H1 (cell line): Measurements from ENCODE around the gene CDH11. TPM values are rescaled to one million over a fixed set of nuclear protein-coding genes. Genes with fewer than 3 reads are reported as not detected.

Experiments
- CTCF ChIA-PET: fragments of 300-600 bp; sonication (Branson Sonifier 250); formaldehyde crosslinking; loops from one replicate; lab custom pipeline; 2021; ENCODE audit not compliant: partially characterized antibody; lab: Charles Lee
- POLR2A ChIA-PET: fragments of 300-600 bp; sonication (Branson Sonifier 250); formaldehyde crosslinking; loops from one replicate; lab custom pipeline; 2021; ENCODE audit warnings: inconsistent platforms; ENCODE audit not compliant: partially characterized antibody; lab: Charles Lee
- DNase-seq, 2 experiments: peaks; one replicate each; pipeline versions ENCODE4 v3.0.0 to v3.0.0-alpha.2; 2010 to 2022; ENCODE audit warnings: low spot score in 2 of 2, low read depth in 1 of 2, mixed read lengths in 1 of 2
- FAIRE-seq: peaks from 2 replicates; lab custom pipeline; 2011; peaks lifted over from hg19 to GRCh38; lab: Jason Lieb, UNC
- H2AFZ ChIP-seq: 2 replicates; pipeline ENCODE4 v1.8.1; 2012; ENCODE audit warnings: low read length, inconsistent platforms
- H2AK5ac ChIP-seq: 2 replicates; pipeline ENCODE4 v1.6.1; 2013; ENCODE audit warnings: low read depth, low read length
- H2BK120ac ChIP-seq: replicated peaks from 2 replicates; pipeline ENCODE3; 2013; ENCODE audit warnings: low read depth, low read length, inconsistent platforms
- H2BK12ac ChIP-seq: 2 replicates; pipeline ENCODE4 v1.6.1; 2013; ENCODE audit warnings: low read depth, low read length
- H2BK15ac ChIP-seq: 2 replicates; pipeline ENCODE4 v1.6.1; 2013; ENCODE audit warnings: low read length
- H2BK20ac ChIP-seq: 2 replicates; pipeline ENCODE4 v1.6.1; 2013; ENCODE audit warnings: low read length
- H2BK5ac ChIP-seq: 2 replicates; pipeline ENCODE4 v1.6.1; 2013; ENCODE audit warnings: low read depth, low read length
- H3K14ac ChIP-seq: 2 replicates; pipeline ENCODE4 v1.6.1; 2013; ENCODE audit warnings: inconsistent platforms; ENCODE audit not compliant: insufficient read length
- H3K18ac ChIP-seq: 2 replicates; pipeline ENCODE4 v1.6.1; 2013; ENCODE audit warnings: low read length; ENCODE audit errors: extremely low read depth
- H3K23ac ChIP-seq: 2 replicates; pipeline ENCODE4 v1.6.1; 2013; ENCODE audit warnings: inconsistent platforms; ENCODE audit not compliant: insufficient read length
- H3K23me2 ChIP-seq: 2 replicates; pipeline ENCODE4 v1.6.1; 2013; ENCODE audit warnings: low read depth, low read length
- H3K27ac ChIP-seq: 2 replicates; pipeline ENCODE4 v1.6.1; 2011; ENCODE audit warnings: low read depth, low read length, inconsistent platforms
- H3K27me3 ChIP-seq, 4 experiments: replicated peaks in 1 of 4; 1 replicate in 1 of 4; 2 replicates in 3 of 4; pipeline versions ENCODE4 v1.6.1 to v1.8.1; 2011 to 2013; ENCODE audit warnings: low read length in 3 of 4, mild to moderate bottlenecking in 3 of 4, inconsistent platforms in 2 of 4, mixed read lengths in 2 of 4, moderate library complexity in 1 of 4; ENCODE audit not compliant: control insufficient read depth in 3 of 4, insufficient read depth in 3 of 4; ENCODE audit errors: extremely low read depth in 1 of 4
- H3K36me3 ChIP-seq, 4 experiments: 2 replicates each; pipeline versions ENCODE4 v1.6.1 to v1.8.1; 2011 to 2013; ENCODE audit warnings: mild to moderate bottlenecking in 4 of 4, low read length in 3 of 4, moderate library complexity in 2 of 4, control low read depth in 1 of 4, inconsistent platforms in 1 of 4; ENCODE audit not compliant: insufficient read depth in 4 of 4, control insufficient read depth in 2 of 4
- H3K4ac ChIP-seq: replicated peaks from 2 replicates; pipeline ENCODE3; 2013; ENCODE audit warnings: low read length, low read depth, mixed read lengths, inconsistent platforms; ENCODE audit not compliant: insufficient read length
- H3K4me1 ChIP-seq, 4 experiments: replicated peaks in 1 of 4; 1 replicate in 1 of 4; 2 replicates in 3 of 4; pipeline versions ENCODE4 v1.6.1 to v1.8.1; 2011 to 2013; ENCODE audit warnings: low read length in 3 of 4, inconsistent platforms in 2 of 4, mixed read lengths in 1 of 4; ENCODE audit not compliant: insufficient read depth in 4 of 4, control insufficient read depth in 3 of 4
- H3K4me2 ChIP-seq, 2 experiments: 2 replicates each; pipeline versions ENCODE4 v1.6.1 to v1.8.1; 2011 to 2013; ENCODE audit warnings: low read depth in 2 of 2, low read length in 2 of 2, control low read depth in 1 of 2, inconsistent platforms in 1 of 2, mild to moderate bottlenecking in 1 of 2; ENCODE audit not compliant: insufficient read depth in 1 of 2
- H3K4me3 ChIP-seq, 4 experiments: fragments of 200-600, 300-600 bp in 1 of 4; sonication (generic), shearing (Covaris generic), sonication (Bioruptor Twin) in 1 of 4; 2 replicates each; pipeline versions ENCODE4 v1.5.1 to v1.8.1; 2011 to 2016; ENCODE audit warnings: low read length in 4 of 4, low read depth in 3 of 4, control low read depth in 2 of 4, inconsistent platforms in 2 of 4, mild to moderate bottlenecking in 2 of 4, mixed read lengths in 1 of 4, moderate library complexity in 1 of 4; ENCODE audit not compliant: insufficient read depth in 2 of 4; ENCODE audit errors: extremely low read depth in 1 of 4
- H3K56ac ChIP-seq: replicated peaks from 2 replicates; pipeline ENCODE3; 2013; ENCODE audit warnings: low read depth, mild to moderate bottlenecking, mixed read lengths, low read length, inconsistent platforms; ENCODE audit not compliant: insufficient read length
- H3K79me1 ChIP-seq: 2 replicates; pipeline ENCODE4 v1.6.1; 2013; ENCODE audit warnings: low read depth, low read length, control low read depth
- H3K79me2 ChIP-seq, 2 experiments: 2 replicates each; pipeline versions ENCODE4 v1.6.1 to v1.8.1; 2012 to 2013; ENCODE audit warnings: low read length in 2 of 2, mild to moderate bottlenecking in 2 of 2, inconsistent platforms in 1 of 2; ENCODE audit not compliant: insufficient read depth in 2 of 2, control insufficient read depth in 1 of 2
- H3K9ac ChIP-seq, 4 experiments: replicated peaks in 1 of 4; 1 replicate in 1 of 4; 2 replicates in 3 of 4; pipeline versions ENCODE4 v1.6.1 to v1.8.1; 2011 to 2013; ENCODE audit warnings: low read depth in 3 of 4, low read length in 3 of 4, control low read depth in 2 of 4, mild to moderate bottlenecking in 2 of 4, moderate library complexity in 2 of 4, inconsistent platforms in 1 of 4; ENCODE audit errors: extremely low read depth in 1 of 4
- H3K9me3 ChIP-seq, 2 experiments: 2 replicates each; pipeline versions ENCODE4 v1.6.1 to v1.8.1; 2012 to 2013; ENCODE audit warnings: mild to moderate bottlenecking in 2 of 2, moderate library complexity in 2 of 2, control low read depth in 1 of 2, inconsistent platforms in 1 of 2, low read depth in 1 of 2, low read length in 1 of 2, mixed read lengths in 1 of 2; ENCODE audit not compliant: insufficient read depth in 2 of 2
- H4K20me1 ChIP-seq, 2 experiments: replicated peaks in 1 of 2; 2 replicates each; pipeline versions ENCODE3 to v1.8.1; 2011 to 2013; ENCODE audit warnings: inconsistent platforms in 2 of 2, low read length in 2 of 2, mild to moderate bottlenecking in 1 of 2; ENCODE audit not compliant: insufficient read depth in 2 of 2, control insufficient read depth in 1 of 2
- H4K5ac ChIP-seq: 2 replicates; pipeline ENCODE4 v1.6.1; 2013; ENCODE audit warnings: low read length, low read depth, mixed read lengths, inconsistent platforms; ENCODE audit not compliant: insufficient read length
- H4K8ac ChIP-seq: 2 replicates; pipeline ENCODE4 v1.8.0; 2013; ENCODE audit warnings: mild to moderate bottlenecking, moderate library complexity, low read length, inconsistent platforms; ENCODE audit not compliant: insufficient read depth; ENCODE audit errors: extremely low read depth
- H4K91ac ChIP-seq: replicated peaks from 2 replicates; pipeline ENCODE3; 2013; ENCODE audit warnings: low read length, mixed read lengths, inconsistent platforms; ENCODE audit not compliant: insufficient read length
- CBX8 ChIP-seq: fragments of 300-800, 300-1000 bp; sonication (generic); IDR thresholded peaks from 2 replicates; pipeline ENCODE4 v1.7.1; 2016; ENCODE audit warnings: low read depth, low read length, borderline replicate concordance
- CTBP2 ChIP-seq: IDR thresholded peaks from 2 replicates; pipeline ENCODE4 v1.7.0; 2011; ENCODE audit warnings: borderline replicate concordance, mild to moderate bottlenecking, moderate library complexity, mixed read lengths, low read length; ENCODE audit not compliant: insufficient read depth, insufficient read length
- EZH2 ChIP-seq: fragments of 200-600 bp; sonication (generic); IDR thresholded peaks from 2 replicates; pipeline ENCODE4 v1.7.1; 2012; ENCODE audit warnings: low read depth, mild to moderate bottlenecking, moderate library complexity, low read length, inconsistent platforms; ENCODE audit not compliant: severe bottlenecking
- FOSL1 ChIP-seq: IDR thresholded peaks from 2 replicates; pipeline ENCODE4 v1.6.1; 2011; ENCODE audit warnings: mild to moderate bottlenecking, low read depth, low read length, moderate library complexity; ENCODE audit not compliant: insufficient read depth
- JUN ChIP-seq: IDR thresholded peaks from 2 replicates; pipeline ENCODE4 v1.6.1; 2011; ENCODE audit warnings: low read depth, mild to moderate bottlenecking, improper control_type of control experiment, low read length
- PHF8 ChIP-seq: fragments of 200-600 bp; sonication (generic); conservative IDR thresholded peaks from 2 replicates; pipeline ENCODE4 v1.7.1; 2012; ENCODE audit warnings: low read depth, mild to moderate bottlenecking, inconsistent platforms, low read length, moderate library complexity
- SIX5 ChIP-seq: IDR thresholded peaks from 2 replicates; pipeline ENCODE4 v1.6.1; 2011; ENCODE audit warnings: mild to moderate bottlenecking, low read depth, low read length
- SUZ12 ChIP-seq: fragments of 200-600 bp; sonication (generic); IDR thresholded peaks from 2 replicates; pipeline ENCODE4 v1.6.1; 2012; ENCODE audit warnings: mild to moderate bottlenecking, inconsistent platforms, low read length, moderate library complexity, mixed read lengths
- WGBS, 2 experiments: shearing (Covaris generic) in 1 of 2; methylation state at CpG; one replicate each; pipeline versions ENCODE4 v1.1.6 to v1.1.7; 2013 to 2015; ENCODE audit warnings: low lambda C conversion rate in 2 of 2, mixed read lengths in 2 of 2, inconsistent platforms in 1 of 2, low coverage in 1 of 2, missing lambda C conversion rate in 1 of 2; ENCODE audit not compliant: insufficient replicate concordance in 2 of 2, insufficient coverage in 1 of 2, insufficient read length in 1 of 2; ENCODE audit errors: extremely low coverage in 1 of 2, missing lambda C conversion rate in 1 of 2; 5-methylcytosine and 5-hydroxymethylcytosine counted together
- polyA plus RNA-seq, 7 experiments: library from polyadenylated mRNA; depleted of rRNA in 3 of 7; stranded (reverse) in 5 of 7; unstranded in 2 of 7; fragments of >200 nt in 5 of 7; fragments of 200-250 nt in 2 of 7; gene quantifications; 1 replicate in 5 of 7; 2 replicates in 1 of 7; 4 replicates in 1 of 7; pipeline versions ENCODE4 v1.2.1 to v1.2.3, GENCODE V29; 2011 to 2013; ENCODE audit warnings: missing spikeins in 2 of 7, mixed read lengths in 2 of 7
- total RNA-seq: library from RNA; stranded (reverse); fragmentation: NEBNext Ultra II Directional; extraction: Animal tissue kit (Norgen Biotek cat#: 25700); gene quantifications from 2 replicates; pipeline ENCODE4 v1.2.1, GENCODE V29; 2021

The CDH11 gene
- total and polyA plus RNA-seq, 2 of the 8 experiments (the other 6 are each of a cell fraction or from before 2014, with no cell fraction given) = 3.3 to 8.4 TPM

DNA sequence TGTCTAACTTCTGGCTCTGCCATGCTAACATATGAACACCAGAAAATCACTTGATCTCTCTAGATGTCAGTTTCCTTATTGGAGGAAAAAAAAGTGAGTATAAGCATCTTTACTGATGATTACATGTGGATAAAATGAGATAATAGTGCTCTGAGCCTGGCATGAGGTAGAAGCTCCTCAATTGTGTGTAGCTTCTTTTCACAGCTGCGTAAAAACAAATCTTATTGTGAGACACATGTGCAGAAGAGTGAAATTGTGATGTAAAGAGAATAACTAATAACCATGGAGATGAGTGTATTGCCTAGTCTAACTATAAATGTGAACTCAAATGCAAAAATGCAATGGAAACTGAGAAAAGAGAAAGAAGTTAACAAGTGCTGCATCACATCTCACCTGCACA, 44.7 kb downstream of the CDH11 start:
- no peak overlapping the region for H2BK12ac ChIP-seq
- H3K18ac ChIP-seq = no peak overlapping the region
- WGBS, 2 experiments = 96% methylated on average over 1 of the region's 1 CpG; no CpG with 5 or more reads in 1 of the 2 experiments
- no peaks in the 10 kb centered on the region for H4K20me1 ChIP-seq
- H2BK5ac ChIP-seq = no peak overlapping the region
- no peak overlapping the region for H3K9ac ChIP-seq
- H4K5ac ChIP-seq = no peak overlapping the region
- no peak overlapping the region for H3K23ac ChIP-seq
- no peaks in the 10 kb centered on the region for H3K79me2 ChIP-seq
- no peaks in the 10 kb centered on the region for H3K23me2 ChIP-seq
- no peak overlapping the region for H3K4ac ChIP-seq
- no peaks in the 10 kb centered on the region for H3K27me3 ChIP-seq
- FAIRE-seq (no peak), DNase-seq (no peak)
- no peak overlapping the region for H4K91ac ChIP-seq
- H2BK120ac ChIP-seq = no peak overlapping the region
- no peaks in the 10 kb centered on the region; a peak in 1 of 7 replicates for H3K4me1 ChIP-seq
- no peak overlapping the region for H4K8ac ChIP-seq
- H3K27ac ChIP-seq = no peak overlapping the region
- H2BK15ac ChIP-seq = no peak overlapping the region
- H2AFZ ChIP-seq = no peak overlapping the region
- ChIA-PET CTCF (interaction anchor here (1.1 kb wide), 1 partner anchor 235 kb away, joined by 3 read pairs; no protein-coding TSS in a partner anchor), POLR2A (interaction anchor here (1.0 kb wide), 1 partner anchor 11 kb away, joined by 3 read pairs; no protein-coding TSS in a partner anchor)
- H3K56ac ChIP-seq = no peak overlapping the region
- H2AK5ac ChIP-seq = no peak overlapping the region
- H3K9me3 ChIP-seq = no peaks in the 10 kb centered on the region
- H3K79me1 ChIP-seq = no peaks in the 10 kb centered on the region
- no peaks in the 10 kb centered on the region for H3K36me3 ChIP-seq
- TF ChIP-seq SUZ12 (no peak), CBX8 (no peak), FOSL1 (no peak), JUN (no peak), CTBP2 (no peak), PHF8 (no peak), EZH2 (no peak), SIX5 (no peak)
- H2BK20ac ChIP-seq = no peak overlapping the region
- no peak overlapping the region for H3K4me3 ChIP-seq
- no peak overlapping the region for H3K4me2 ChIP-seq
- no peak overlapping the region for H3K14ac ChIP-seq
